Fibroblast of the aortic adventitia (primary cell): Measurements from ENCODE around the gene PRR35. TPM values are rescaled to one million over a fixed set of nuclear protein-coding genes. Genes with fewer than 3 reads are reported as not detected.

Experiments
- DNase-seq: peaks from one replicate; pipeline ENCODE4 v3.0.0-alpha.2; 2010; ENCODE audit warnings: low read depth
- H3K4me3 ChIP-seq: 2 replicates; pipeline ENCODE4 v1.5.1; 2011; ENCODE audit warnings: low read depth, mild to moderate bottlenecking, control low read depth, low read length, moderate library complexity
- total RNA-seq: library from RNA; depleted of rRNA; stranded (reverse); fragments of >200 nt; gene quantifications from 2 replicates; pipeline ENCODE4 v1.2.3, GENCODE V29; 2012; ENCODE audit warnings: low replicate concordance
- TF ChIP-seq, protein P1 (sequence below): IDR thresholded peaks from 2 replicates; pipeline ENCODE4 v1.5.1; 2011; ENCODE audit warnings: mild to moderate bottlenecking, low read length, control low read depth, inconsistent platforms; ENCODE audit not compliant: insufficient read depth

The PRR35 gene
- total RNA-seq, 1 donor = not detected

GRCh38 chr16:578232-578869, 18.2 kb downstream of the PRR35 start:
- TF ChIP-seq, protein P1, sequence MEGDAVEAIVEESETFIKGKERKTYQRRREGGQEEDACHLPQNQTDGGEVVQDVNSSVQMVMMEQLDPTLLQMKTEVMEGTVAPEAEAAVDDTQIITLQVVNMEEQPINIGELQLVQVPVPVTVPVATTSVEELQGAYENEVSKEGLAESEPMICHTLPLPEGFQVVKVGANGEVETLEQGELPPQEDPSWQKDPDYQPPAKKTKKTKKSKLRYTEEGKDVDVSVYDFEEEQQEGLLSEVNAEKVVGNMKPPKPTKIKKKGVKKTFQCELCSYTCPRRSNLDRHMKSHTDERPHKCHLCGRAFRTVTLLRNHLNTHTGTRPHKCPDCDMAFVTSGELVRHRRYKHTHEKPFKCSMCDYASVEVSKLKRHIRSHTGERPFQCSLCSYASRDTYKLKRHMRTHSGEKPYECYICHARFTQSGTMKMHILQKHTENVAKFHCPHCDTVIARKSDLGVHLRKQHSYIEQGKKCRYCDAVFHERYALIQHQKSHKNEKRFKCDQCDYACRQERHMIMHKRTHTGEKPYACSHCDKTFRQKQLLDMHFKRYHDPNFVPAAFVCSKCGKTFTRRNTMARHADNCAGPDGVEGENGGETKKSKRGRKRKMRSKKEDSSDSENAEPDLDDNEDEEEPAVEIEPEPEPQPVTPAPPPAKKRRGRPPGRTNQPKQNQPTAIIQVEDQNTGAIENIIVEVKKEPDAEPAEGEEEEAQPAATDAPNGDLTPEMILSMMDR = no peak
- H3K4me3 ChIP-seq = no peak overlapping the region
- no peak for DNase-seq

DNA sequence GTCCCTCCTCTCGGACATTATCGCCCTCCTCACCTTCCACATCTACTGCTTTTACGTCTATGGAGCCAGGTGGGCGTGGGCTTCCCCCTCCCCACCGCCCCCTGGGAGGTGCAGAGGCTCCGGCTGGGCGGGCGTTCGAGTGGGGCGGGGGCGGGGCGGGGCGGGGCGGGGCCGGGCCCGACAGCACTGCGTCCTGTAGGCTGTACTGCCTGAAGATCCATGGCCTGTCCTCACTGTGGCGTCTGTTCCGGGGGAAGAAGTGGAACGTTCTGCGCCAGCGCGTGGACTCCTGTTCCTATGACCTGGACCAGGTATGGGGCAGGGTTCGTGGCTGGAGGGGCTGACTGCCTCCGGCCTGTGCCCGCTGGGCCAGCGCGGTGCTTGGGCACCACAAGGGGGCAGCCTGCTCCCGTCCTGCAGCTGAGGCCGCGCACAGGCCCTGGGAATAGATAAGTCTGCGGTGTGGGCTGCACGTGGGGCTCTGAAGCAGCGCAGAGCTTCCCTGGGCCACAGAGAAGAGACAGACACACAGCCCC, 18.7 kb downstream of the PRR35 start:
- H3K4me3 ChIP-seq = no peak overlapping the region

GRCh38 chr16:580141-580945, 20.1 kb downstream of the PRR35 start:
- DNase-seq = no peak

More for the DNA sequence above, 18.7 kb downstream of the PRR35 start:
- TF ChIP-seq, protein P1 = peak; percentile 88
- peak; percentile 72 for DNase-seq

GRCh38 chr16:580946-581498, 20.8 kb downstream of the PRR35 start:
- no peak overlapping the region for H3K4me3 ChIP-seq
- TF ChIP-seq, protein P1 = no peak
- DNase-seq = no peak

More at GRCh38 chr16:580141-580945, 20.1 kb downstream of the PRR35 start:
- no peak overlapping the region for H3K4me3 ChIP-seq
- TF ChIP-seq, protein P1 = no peak

DNA sequence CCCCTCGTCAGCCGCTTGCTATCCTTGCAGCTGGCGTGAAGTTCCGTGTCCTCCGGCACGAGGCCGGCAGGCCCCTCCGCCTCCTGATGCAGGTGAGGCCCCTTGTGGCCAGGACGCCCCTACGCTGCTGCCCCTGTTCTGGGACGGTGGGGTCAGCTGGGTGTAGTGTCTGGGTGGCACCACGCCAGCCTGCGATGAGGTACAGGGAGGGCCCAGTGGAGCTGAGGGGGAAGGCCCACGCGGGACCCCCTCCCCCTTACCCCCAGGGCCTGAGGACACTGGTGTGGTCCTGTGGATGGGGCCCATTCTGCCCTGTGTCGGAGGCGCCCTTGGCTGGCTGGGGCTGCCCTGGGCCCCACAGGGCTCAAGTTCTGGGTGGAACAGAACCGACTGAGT, 22.0 kb downstream of the PRR35 start:
- no peak overlapping the region for H3K4me3 ChIP-seq
- TF ChIP-seq, protein P1 = no peak
- no peak for DNase-seq

GRCh38 chr16:582614-583331, 22.6 kb downstream of the PRR35 start:
- TF ChIP-seq, protein P1 = no peak
- no peak for DNase-seq
- H3K4me3 ChIP-seq = no peak overlapping the region
